Left cardiac atrium (tissue), 4 donors: ENCODE measurements around the gene JADE1. TPM values are rescaled to one million over a fixed set of nuclear protein-coding genes. Genes with fewer than 3 reads are reported as not detected.

Source experiments
- ATAC-seq, 2 donors: fragments of 200-7000 bp; cut with Tn5 transposase; one replicate each; pipeline ENCODE4 v1.9.1; 2020; ENCODE audit warnings: mild to moderate bottlenecking in 2 of 2, moderate library complexity in 2 of 2
- DNase-seq: peaks from one replicate; pipeline ENCODE4 v3.0.0-alpha.2; 2020
- intact Hi-C, 2 donors: fragments of 100-400 bp; cut with DNase I; formaldehyde crosslinking; loops; one replicate each; pipeline versions ENCODE4 v1.14.1 to v1.15.1; 2022 to 2023
- long read RNA-seq: library from polyadenylated mRNA; unstranded; transcript quantifications from one replicate; pipeline ENCODE4 v2.0.0, GENCODE V29; 2021
- total RNA-seq, 2 donors: library from RNA; stranded (reverse); fragmentation: NEBNext Ultra II Directional; extraction: Animal tissue kit (Norgen Biotek cat#: 25700); gene quantifications; one replicate each; pipeline ENCODE4 v1.2.1, GENCODE V29; 2021
- donor health status: DM: no; HTN: yes; CAD: no.
- donor health status: DM: no; HTN: yes; CAD: no; lungs with severe emphysema.
- donor health status: DM: yes; HTN: yes; CAD: no.
- donor health status: Dilated cardiomyopathy.

JADE1 gene
- 10 to 100 TPM; 22.7 to 32.3 TPM for total RNA-seq
- long read RNA-seq, full-length matches to known transcripts = 40 of 65 reads
- long read RNA-seq, partial matches to known transcripts = 11 of 65 reads
- long read RNA-seq, other reads (novel, unspliced or antisense) = 14 of 65 reads

DNA sequence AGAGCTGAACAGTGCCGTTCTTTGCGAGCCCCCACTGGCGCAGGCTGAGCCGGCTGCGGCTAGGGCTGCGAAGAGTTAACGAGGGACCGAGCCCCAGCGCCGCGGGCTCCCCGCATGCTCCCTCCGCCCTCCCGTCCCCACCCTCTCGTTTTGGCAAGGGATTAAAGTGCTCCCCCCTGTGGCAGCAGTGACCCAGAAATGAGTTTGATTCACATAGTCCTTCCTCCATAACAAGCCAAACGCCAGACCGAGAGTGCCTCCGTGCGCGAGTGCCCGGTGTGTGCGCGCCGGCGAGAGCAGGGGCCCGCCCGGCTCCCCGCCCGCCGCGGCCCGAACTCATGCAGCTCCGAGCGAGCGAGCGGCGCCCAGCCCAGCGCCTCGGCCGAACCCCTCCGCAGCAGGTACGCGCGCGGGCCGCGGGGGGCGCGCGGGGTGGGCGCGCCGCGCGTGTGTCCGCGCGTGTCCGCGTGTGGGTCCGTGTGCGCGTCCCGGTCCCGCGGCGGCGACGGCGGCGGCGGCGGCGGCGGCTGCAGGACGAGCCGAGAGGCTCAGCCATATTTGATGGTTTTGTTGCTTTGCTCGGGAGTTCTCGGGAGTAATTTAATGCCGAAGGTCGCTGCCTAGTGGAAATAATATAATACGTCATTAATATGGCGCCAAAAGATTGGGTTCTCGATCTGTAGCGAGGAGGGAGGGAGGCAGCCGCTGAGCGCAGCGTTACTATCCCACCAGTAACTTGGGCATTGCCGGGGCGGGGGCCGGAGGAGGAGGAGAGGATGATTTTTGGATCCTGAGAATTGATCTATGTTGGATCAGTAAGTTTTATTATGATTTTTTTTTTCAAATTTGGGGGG lies at the start of gene JADE1:
JADE1 (plus strand) TSS at position 224 of the 854 bp plus-strand sequence. CDS start 22,059 bp downstream, outside the sequence.
- DNase-seq (peak; percentile 92), ATAC-seq (peak; percentile 72 to 76)
- intact Hi-C loops = loop anchor here in 1 of 2 donors (5.0 to 10.0 kb wide), 3 partner anchors 53 to 355 kb away; no protein-coding TSS in a partner anchor

DNA sequence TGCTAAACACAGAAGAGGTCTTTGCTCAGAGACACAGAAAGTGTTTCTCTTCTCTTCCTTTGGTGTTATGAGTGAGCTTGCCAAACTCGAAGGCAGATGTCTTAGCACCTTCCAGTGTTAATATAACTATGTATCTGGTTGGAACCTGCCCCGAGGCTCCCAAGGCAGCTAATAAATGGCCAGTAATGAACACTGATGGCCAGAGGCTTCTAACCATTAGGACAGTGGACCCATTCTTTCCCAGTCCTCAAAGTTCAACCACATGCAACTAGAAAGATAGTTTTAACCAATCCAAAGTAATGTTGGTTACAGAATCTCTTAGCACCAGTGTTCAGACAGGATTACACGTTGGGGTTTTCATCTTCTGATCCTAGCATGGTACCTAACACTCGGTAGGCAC lies 42.7 kb upstream of the JADE1 start:
- DNase-seq = no peak
- no peak for ATAC-seq
- intact Hi-C loops = no loop called here

DNA sequence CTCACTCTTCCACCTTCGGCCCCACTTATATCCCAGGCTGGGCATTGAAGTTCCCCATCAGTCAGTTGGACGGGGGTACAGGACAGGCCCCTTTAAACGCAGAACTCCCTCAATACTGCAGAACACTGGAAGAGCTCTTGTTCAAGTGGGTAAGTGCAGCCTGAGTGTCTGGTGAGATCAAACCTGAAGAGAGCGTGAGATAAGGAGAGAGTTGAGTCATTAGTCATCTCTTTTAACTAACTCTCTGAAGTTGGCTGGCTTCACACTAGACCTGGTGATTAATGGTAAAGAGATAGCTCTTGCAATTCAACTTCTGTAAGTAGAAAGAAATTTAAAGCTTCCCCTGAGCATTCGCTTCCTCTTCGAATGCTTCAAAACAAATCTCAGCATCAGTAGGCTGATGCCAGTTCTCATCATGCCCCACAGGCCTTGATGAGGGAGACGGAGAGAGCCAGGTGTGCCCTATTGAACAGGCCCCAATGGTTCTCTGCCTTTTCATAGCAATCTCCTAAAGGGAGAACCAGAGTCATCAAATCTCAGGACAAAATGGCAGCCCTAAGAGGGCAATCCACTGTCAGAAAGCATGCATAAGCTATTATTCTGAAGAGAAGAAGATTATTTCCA lies 41.0 kb upstream of the JADE1 start:
- intact Hi-C loops = no loop called here
- ATAC-seq (peak; percentile 59 to 99), DNase-seq (no peak)

DNA sequence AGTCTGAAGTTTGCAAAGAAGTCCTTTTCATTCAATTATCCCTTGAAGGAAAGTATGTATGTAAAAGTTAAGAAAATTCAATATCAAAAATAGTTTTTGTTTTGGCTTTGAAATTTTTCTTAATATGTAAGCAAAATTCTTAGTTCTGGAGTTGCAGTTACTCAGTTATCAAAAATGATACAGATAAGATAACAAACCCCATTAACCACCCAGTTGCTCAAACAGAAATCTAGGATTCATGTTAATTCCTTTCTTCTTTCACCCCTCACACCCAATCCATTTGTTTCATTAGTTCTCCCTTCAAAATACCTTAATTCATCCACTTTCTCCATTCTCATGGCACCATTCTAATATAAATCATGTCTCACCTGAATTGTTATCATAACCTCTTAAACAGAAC lies 40.5 kb upstream of the JADE1 start:
- no peak for DNase-seq
- no peak for ATAC-seq
- intact Hi-C loops = no loop called here

DNA sequence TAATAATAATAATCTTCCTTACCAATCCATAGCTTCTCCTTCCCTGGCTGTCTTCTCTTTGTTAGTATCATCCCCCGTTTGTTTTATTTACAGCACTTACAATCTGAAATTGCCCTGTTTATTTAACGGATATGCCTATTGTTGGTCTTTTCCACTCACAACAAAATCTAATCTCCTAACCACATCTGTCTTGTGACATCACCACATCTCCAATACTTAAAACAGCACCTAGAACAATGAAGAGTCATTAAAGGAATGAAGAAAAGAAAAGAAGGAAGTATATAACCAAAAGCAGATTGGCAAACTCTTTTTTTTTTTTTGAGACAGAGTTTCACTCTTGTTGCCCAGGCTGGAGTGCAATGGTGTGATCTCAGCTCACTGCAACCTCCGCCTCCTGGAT lies 38.7 kb upstream of the JADE1 start:
- ATAC-seq (no peak), DNase-seq (no peak)
- intact Hi-C loops = no loop called here

- intact Hi-C loops = no loop called here
- ATAC-seq (no peak), DNase-seq (no peak)
Measured at GRCh38 chr4:128775477-128775876, 34.0 kb upstream of the JADE1 start.

GRCh38 chr4:128775916-128776315 lies 33.6 kb upstream of the JADE1 start:
- ATAC-seq (no peak), DNase-seq (no peak)
- intact Hi-C loops = no loop called here

DNA sequence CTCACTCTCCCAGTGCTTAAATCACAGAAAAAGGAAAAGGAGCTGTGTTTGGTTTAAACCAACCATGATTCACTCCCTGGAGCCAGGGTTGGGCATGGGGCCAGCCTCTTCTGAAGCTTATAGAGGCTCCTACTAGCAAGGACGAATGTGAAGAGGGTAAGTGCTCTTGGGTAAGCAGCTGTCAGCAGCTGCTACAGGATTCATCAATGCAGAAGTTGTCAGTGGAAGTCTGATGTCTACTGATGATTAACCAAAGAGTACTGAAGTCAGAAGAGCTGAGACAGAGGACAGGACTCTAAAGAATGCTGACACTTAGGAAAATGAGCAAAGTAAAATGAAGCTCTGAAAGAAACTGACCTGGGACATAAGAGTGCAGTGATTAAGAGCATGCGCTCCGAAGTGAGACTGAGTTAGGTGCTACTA lies 32.7 kb upstream of the JADE1 start:
- DNase-seq (peak; percentile 76), ATAC-seq (peak; percentile 59 to 98)
- intact Hi-C loops = no loop called here

- DNase-seq = no peak
- ATAC-seq = no peak
- intact Hi-C loops = no loop called here
Measured at GRCh38 chr4:128780688-128781087, 28.8 kb upstream of the JADE1 start.

GRCh38 chr4:128782076-128782715 lies 27.3 kb upstream of the JADE1 start:
- intact Hi-C loops = no loop called here
- ATAC-seq = peak; percentile 59 to 73
- DNase-seq = peak; percentile 30

DNA sequence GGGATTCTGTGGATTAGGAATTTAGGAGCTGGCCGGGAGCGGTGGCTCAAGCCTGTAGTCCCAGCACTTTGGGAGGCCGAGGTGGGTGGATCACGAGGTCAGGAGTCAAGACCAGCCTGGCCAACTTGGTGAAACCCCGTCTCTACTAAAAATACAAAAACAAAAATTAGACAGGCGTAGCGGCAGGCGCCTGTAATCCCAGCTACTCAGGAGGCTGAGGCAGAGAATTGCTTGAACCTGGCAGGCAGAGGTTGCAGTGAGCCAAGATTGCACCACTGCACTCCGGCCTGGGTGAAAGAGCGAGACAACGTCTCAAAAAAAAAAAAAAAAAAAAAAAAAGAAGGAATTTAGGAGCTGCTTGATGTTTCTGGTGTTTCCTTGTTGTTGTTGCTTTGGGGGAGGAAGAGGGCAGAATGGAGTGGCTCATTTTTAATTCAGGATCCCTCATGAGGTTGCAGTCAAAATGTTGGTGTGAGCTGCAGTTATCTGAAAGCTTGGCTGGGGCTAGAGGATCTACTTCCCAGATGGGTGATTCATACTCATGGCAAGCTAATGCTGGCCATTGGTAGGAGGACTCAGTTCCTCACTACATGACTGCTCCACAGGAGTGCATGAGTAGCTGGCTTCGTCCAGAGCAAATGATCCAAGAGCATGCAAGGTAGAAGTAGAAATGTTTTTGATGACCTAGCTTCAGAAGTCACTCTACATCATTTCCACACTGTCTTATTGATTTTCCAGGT lies 26.5 kb upstream of the JADE1 start:
- intact Hi-C loops = no loop called here
- ATAC-seq (peak; percentile 73 to 97), DNase-seq (peak; percentile 30)

DNA sequence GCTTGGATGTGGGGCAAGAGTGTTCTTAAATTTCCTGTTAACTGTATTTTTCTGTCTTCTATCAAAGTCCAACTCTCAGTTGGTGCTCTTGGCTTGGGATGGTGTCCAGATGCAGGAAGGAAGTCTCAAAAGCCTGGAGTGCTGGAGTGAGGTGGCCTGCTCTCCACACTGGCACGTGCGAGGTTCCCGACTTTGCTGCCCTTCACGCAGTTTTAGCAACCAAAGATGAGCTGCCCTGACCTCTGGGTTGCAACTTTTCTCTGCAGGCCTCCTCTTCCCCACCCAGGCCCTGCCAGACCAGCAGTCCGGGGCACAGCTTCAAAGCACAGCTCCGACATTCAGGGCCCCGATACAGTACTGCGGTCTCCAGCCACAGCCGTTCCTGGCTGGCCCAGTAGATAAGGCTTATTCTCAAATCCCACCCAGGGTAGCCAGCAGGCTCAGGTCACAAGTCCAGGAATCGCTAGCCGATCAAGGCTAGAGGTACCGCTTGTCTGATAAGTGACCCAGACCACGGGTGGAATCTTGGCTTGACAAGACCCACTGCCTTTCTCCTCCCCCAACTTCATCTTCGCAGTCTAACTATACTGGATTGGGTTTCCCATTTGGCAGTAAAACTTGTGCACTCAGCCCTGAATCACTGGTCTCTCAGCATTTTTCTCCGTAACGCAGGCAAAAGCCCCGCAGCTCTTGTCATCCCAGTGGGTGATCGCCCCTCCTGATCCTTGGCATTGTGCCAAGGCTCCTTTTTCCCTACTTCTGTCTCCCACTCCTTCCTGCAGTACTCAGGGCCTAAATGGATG lies 21.8 kb upstream of the JADE1 start:
- DNase-seq (no peak), ATAC-seq (peak; percentile 14 to 42)
- intact Hi-C loops = no loop called here

- no peak for DNase-seq
- intact Hi-C loops = no loop called here
- ATAC-seq = peak; percentile 57 to 73
Measured at GRCh38 chr4:128793859-128794672, 15.4 kb upstream of the JADE1 start.

GRCh38 chr4:128796934-128797333 lies 12.6 kb upstream of the JADE1 start:
- ATAC-seq (no peak), DNase-seq (no peak)
- intact Hi-C loops = no loop called here

- intact Hi-C loops = no loop called here
- ATAC-seq (no peak), DNase-seq (no peak)
Measured at GRCh38 chr4:128800284-128800683, 9.2 kb upstream of the JADE1 start.

DNA sequence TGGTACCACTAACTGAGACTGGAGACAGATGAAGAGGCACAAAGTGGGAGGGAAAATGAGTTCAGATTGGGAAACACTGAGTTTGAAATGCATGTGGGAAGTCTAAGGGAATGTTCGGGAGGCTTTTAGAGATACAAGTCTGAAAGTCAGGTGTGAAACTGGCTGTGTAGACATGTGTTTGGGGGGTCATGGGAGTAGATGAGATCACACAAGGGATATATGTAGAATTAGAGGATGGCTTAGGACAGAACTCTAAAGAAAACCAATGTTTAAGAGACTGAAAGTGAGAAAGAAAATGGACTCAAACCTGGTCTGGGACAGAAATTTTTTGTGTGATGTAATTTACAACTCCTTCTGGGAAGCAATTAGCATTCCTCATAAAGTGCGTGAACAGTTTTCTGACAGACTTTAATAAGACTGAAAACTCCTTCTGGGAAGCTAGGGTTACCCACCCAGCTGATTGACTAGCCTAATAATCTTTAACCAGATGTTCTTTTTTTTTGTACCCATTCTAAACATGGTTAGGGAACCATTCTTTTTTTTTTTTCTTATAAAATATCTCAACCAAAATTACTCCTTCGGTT lies 8.7 kb upstream of the JADE1 start:
- no peak for ATAC-seq
- intact Hi-C loops = no loop called here

More for the DNA sequence above, 8.7 kb upstream of the JADE1 start:
- no peak for DNase-seq
